OCI-LY7 (cell line): ENCODE measurements around the gene AMY2B. TPM values are rescaled to one million over a fixed set of nuclear protein-coding genes. Genes with fewer than 3 reads are reported as not detected.
"Not testable (repeated sequence)": the region's sequence is repeated elsewhere in the genome, so short reads cannot be mapped to it uniquely, and the experiment has no call there.

ENCODE experiments used
- BruUV-seq: library from RNA; stranded (reverse); fragments of 400-500 nt; replicated peaks from 2 replicates; lab custom pipeline; 2021; lab: Mats Ljungman, UMichigan
- CTCF ChIA-PET: fragments of 300-600 bp; sonication (Branson Sonifier 250); formaldehyde crosslinking; loops from one replicate; lab custom pipeline; 2022; ENCODE audit warnings: antibody characterized with exemption; ENCODE audit not compliant: unreplicated experiment; lab: Charles Lee
- POLR2A ChIA-PET: fragments of 300-600 bp; sonication (Branson Sonifier 250); formaldehyde crosslinking; loops from one replicate; lab custom pipeline; 2022; ENCODE audit warnings: antibody characterized with exemption; lab: Charles Lee
- DNase-seq: peaks from one replicate; pipeline ENCODE4 v3.0.0-alpha.2; 2015; ENCODE audit warnings: low spot score
- H2AFZ ChIP-seq: fragments of 200-600 bp; sonication (generic), shearing (Covaris generic); 2 replicates; pipeline ENCODE4 v1.6.1; 2014; ENCODE audit warnings: mild to moderate bottlenecking, antibody characterized with exemption, low read length, moderate library complexity
- H3K27ac ChIP-seq: fragments of 200-600 bp; sonication (generic); 2 replicates; pipeline ENCODE4 v1.5.1; 2014; ENCODE audit warnings: mixed run types, low read depth, mild to moderate bottlenecking, moderate library complexity, low read length, inconsistent platforms; ENCODE audit not compliant: poor library complexity, severe bottlenecking
- H3K36me3 ChIP-seq: fragments of 200-600 bp; sonication (generic); 2 replicates; pipeline ENCODE4 v1.6.1; 2014; ENCODE audit warnings: mild to moderate bottlenecking, antibody characterized with exemption, low read length, moderate library complexity, mixed read lengths; ENCODE audit not compliant: insufficient read depth
- H3K4me1 ChIP-seq: fragments of 200-600 bp; sonication (generic); 2 replicates; pipeline ENCODE4 v1.5.1; 2014; ENCODE audit warnings: mild to moderate bottlenecking, low read length; ENCODE audit not compliant: insufficient read depth, poor library complexity, severe bottlenecking
- H3K4me2 ChIP-seq: fragments of 200-600 bp; sonication (generic); 2 replicates; pipeline ENCODE4 v1.6.1; 2014; ENCODE audit warnings: mild to moderate bottlenecking, low read length
- H3K4me3 ChIP-seq: fragments of 200-600 bp; sonication (generic); 2 replicates; pipeline ENCODE4 v1.5.1; 2014; ENCODE audit warnings: mild to moderate bottlenecking, low read depth, low read length; ENCODE audit not compliant: poor library complexity, severe bottlenecking
- H3K79me2 ChIP-seq: fragments of 200-600 bp; sonication (generic); 2 replicates; pipeline ENCODE4 v1.6.1; 2016; ENCODE audit warnings: low read depth, mild to moderate bottlenecking, low read length, moderate library complexity, mixed read lengths; ENCODE audit not compliant: insufficient read depth
- H3K9me2 ChIP-seq: fragments of 200-600 bp; sonication (generic); 2 replicates; pipeline ENCODE4 v1.6.1; 2016; ENCODE audit warnings: mild to moderate bottlenecking, low read length, mixed read lengths; ENCODE audit not compliant: insufficient read depth
- H3K9me3 ChIP-seq: fragments of 200-600 bp; sonication (generic); 2 replicates; pipeline ENCODE4 v1.6.1; 2014; ENCODE audit warnings: mild to moderate bottlenecking, mixed run types, low read length, mixed read lengths
- H4K20me1 ChIP-seq: fragments of 200-600 bp; sonication (generic); 2 replicates; pipeline ENCODE4 v1.6.1; 2014; ENCODE audit warnings: mild to moderate bottlenecking, antibody characterized with exemption, low read length, moderate library complexity, mixed read lengths; ENCODE audit not compliant: insufficient read depth
- CTCF ChIP-seq: fragments of 200-600 bp; sonication (generic); conservative IDR thresholded peaks from 2 replicates; pipeline ENCODE4 v1.5.1; 2014; ENCODE audit warnings: mild to moderate bottlenecking, antibody characterized with exemption, low read length, moderate library complexity, mixed read lengths
- EZH2phosphoT487 ChIP-seq: fragments of 200-600 bp; sonication (generic); IDR thresholded peaks from 2 replicates; pipeline ENCODE4 v1.6.1; 2018; ENCODE audit warnings: low read depth, borderline replicate concordance, mild to moderate bottlenecking, mixed run types, antibody characterized with exemption, low read length, moderate library complexity, mixed read lengths
- intact Hi-C: fragments of 100-400 bp; cut with micrococcal nuclease; formaldehyde crosslinking; loops from one replicate; pipeline ENCODE4 v1.10.0; 2022; ENCODE audit not compliant: unreplicated experiment
- total RNA-seq, 2 experiments: library from RNA; depleted of rRNA in 1 of 2; stranded (reverse); fragments of >200 nt in 1 of 2; shearing (Covaris generic) in 1 of 2; gene quantifications; 2 replicates each; pipeline ENCODE4 v1.2.3, GENCODE V29; 2014 to 2022

AMY2B gene
- total RNA-seq, 2 experiments from 2014 or later: 5.7 TPM

- DNase-seq: no peak
- intact Hi-C loops: no loop called here
- TF ChIP-seq EZH2phosphoT487 (no peak), CTCF (no peak)
- Histone ChIP-seq H3K9me3 (no peaks in the 10 kb centered on the region), H4K20me1 (no peaks in the 10 kb centered on the region), H3K79me2 (no peaks in the 10 kb centered on the region), H3K4me3 (no peak overlapping the region), H2AFZ (no peak overlapping the region), H3K4me1 (no peaks in the 10 kb centered on the region), H3K4me2 (no peak overlapping the region), H3K27ac (no peak overlapping the region), H3K36me3 (no peaks in the 10 kb centered on the region), H3K9me2 (no peaks in the 10 kb centered on the region)
- ChIA-PET POLR2A (interaction anchor here (0.6 to 0.7 kb wide), 2 partner anchors 25 to 182 kb away, joined by 3 read pairs; no protein-coding TSS in a partner anchor), CTCF (no interaction called here)
- no TSS peak for BruUV-seq
These were observed 4.7 kb downstream of the AMY2B start for GRCh38 chr1:103576065-103576464.

GRCh38 chr1:103576784-103577183, 5.4 kb downstream of the AMY2B start:
- intact Hi-C loops, H2AFZ ChIP-seq, H4K20me1 ChIP-seq, H3K4me1 ChIP-seq, POLR2A ChIA-PET, H3K4me2 ChIP-seq, BruUV-seq, H3K4me3 ChIP-seq, H3K79me2 ChIP-seq, H3K9me3 ChIP-seq, CTCF ChIA-PET, H3K9me2 ChIP-seq, H3K36me3 ChIP-seq, H3K27ac ChIP-seq, DNase-seq: not testable (repeated sequence)

GRCh38 chr1:103582464-103582863, 11.1 kb downstream of the AMY2B start:
- POLR2A ChIA-PET: no interaction called here
- intact Hi-C loops: no loop called here

More at GRCh38 chr1:103582464-103582863, 11.1 kb downstream of the AMY2B start:
- Histone ChIP-seq H3K4me1 (no peaks in the 10 kb centered on the region), H3K9me3 (no peaks in the 10 kb centered on the region), H3K79me2 (no peaks in the 10 kb centered on the region), H3K27ac (no peak overlapping the region), H3K4me2 (no peak overlapping the region), H4K20me1 (no peaks in the 10 kb centered on the region), H3K4me3 (no peak overlapping the region), H3K36me3 (no peaks in the 10 kb centered on the region), H2AFZ (no peak overlapping the region), H3K9me2 (no peaks in the 10 kb centered on the region)
- CTCF ChIA-PET: no interaction called here
- no TSS peak for BruUV-seq
- no peak for DNase-seq
- no peak for TF ChIP-seq CTCF
